SK-N-SH (cell line): ENCODE data around the gene BOLL.
"Not testable (repeated sequence)": the region's sequence is repeated elsewhere in the genome, so short reads cannot be mapped to it uniquely, and the experiment has no call there.

Source experiments
- CTCF ChIP-seq: fragments of 200-600 bp; sonication (generic); IDR thresholded peaks from 2 replicates; pipeline ENCODE4 v1.6.1; 2017; ENCODE audit warnings: antibody characterized with exemption, mild to moderate bottlenecking, moderate library complexity
- EP300 ChIP-seq, 2 experiments: IDR thresholded peaks; 2 replicates each; pipeline versions ENCODE4 v1.4.0 to v1.6.1; 2012; ENCODE audit warnings: borderline replicate concordance in 1 of 2, low read depth in 1 of 2, low read length in 1 of 2
- EZH2phosphoT487 ChIP-seq: fragments of 200-600 bp; sonication (generic); IDR thresholded peaks from 2 replicates; pipeline ENCODE4 v1.6.1; 2017; ENCODE audit warnings: low read depth, mixed run types, mild to moderate bottlenecking, antibody characterized with exemption, moderate library complexity, borderline replicate concordance
- FOSL2 ChIP-seq: IDR thresholded peaks from 2 replicates; pipeline ENCODE4 v1.4.0; 2012; ENCODE audit warnings: low read depth, mild to moderate bottlenecking, moderate library complexity, borderline replicate concordance
- FOXJ3 ChIP-seq: sonication (generic); formaldehyde crosslinking; IDR thresholded peaks from 2 replicates; pipeline ENCODE4 v1.5.1; 2020; ENCODE audit warnings: mild to moderate bottlenecking, missing genetic modification reagents
- POLR2AphosphoS5 ChIP-seq: IDR thresholded peaks from 2 replicates; pipeline ENCODE4 v1.6.1; 2012; ENCODE audit warnings: low read depth, low read length
- RAD21 ChIP-seq: IDR thresholded peaks from 2 replicates; pipeline ENCODE4 v1.6.1; 2012; ENCODE audit warnings: mild to moderate bottlenecking, low read length
- TF ChIP-seq, protein P1 (sequence below): IDR thresholded peaks from 2 replicates; pipeline ENCODE4 v1.4.0; 2012; ENCODE audit warnings: low read depth, borderline replicate concordance
- TF ChIP-seq, protein P2 (sequence below): fragments of 150-350 bp; IDR thresholded peaks from 2 replicates; pipeline ENCODE4 v1.6.1; 2017; ENCODE audit warnings: antibody characterized with exemption, low read length, low read depth, borderline replicate concordance

DNA sequence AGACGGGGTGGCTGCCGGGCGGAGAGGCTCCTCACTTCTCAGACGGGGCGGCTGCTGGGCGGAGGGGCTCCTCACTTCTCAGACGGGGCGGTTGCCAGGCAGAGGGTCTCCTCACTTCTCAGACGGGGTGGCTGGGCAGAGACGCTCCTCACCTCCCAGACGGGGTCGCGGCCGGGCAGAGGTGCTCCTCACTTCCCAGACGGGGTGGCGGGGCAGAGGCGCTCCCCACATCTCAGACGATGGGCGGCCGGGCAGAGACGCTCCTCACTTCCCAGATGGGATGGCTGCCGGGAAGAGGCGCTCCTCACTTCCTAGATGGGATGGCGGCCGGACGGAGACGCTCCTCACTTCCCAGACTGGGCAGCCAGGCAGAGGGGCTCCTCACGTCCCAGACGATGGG is 88.5 kb downstream of the BOLL start:
- TF ChIP-seq FOSL2; CTCF; POLR2AphosphoS5; EP300 (IDR thresholded peaks at IDR 0.05; ENCODE audit: borderline replicate concordance in 1 of 2, low read depth in 1 of 2, low read length in 1 of 2); EZH2phosphoT487; RAD21; FOXJ3 (CRISPR knock-in tag): not testable (repeated sequence)
- TF ChIP-seq, protein P1, sequence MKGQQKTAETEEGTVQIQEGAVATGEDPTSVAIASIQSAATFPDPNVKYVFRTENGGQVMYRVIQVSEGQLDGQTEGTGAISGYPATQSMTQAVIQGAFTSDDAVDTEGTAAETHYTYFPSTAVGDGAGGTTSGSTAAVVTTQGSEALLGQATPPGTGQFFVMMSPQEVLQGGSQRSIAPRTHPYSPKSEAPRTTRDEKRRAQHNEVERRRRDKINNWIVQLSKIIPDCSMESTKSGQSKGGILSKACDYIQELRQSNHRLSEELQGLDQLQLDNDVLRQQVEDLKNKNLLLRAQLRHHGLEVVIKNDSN: not testable (repeated sequence)
- TF ChIP-seq, protein P2, sequence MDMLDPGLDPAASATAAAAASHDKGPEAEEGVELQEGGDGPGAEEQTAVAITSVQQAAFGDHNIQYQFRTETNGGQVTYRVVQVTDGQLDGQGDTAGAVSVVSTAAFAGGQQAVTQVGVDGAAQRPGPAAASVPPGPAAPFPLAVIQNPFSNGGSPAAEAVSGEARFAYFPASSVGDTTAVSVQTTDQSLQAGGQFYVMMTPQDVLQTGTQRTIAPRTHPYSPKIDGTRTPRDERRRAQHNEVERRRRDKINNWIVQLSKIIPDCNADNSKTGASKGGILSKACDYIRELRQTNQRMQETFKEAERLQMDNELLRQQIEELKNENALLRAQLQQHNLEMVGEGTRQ: not testable (repeated sequence)
